Measurements from ENCODE around the gene CAPZB. TPM values are rescaled to one million over a fixed set of nuclear protein-coding genes. Genes with fewer than 3 reads are reported as not detected.
A peak's percentile ranks its signal among the peaks of the same experiment; 100 is the strongest.
"Not testable (repeated sequence)": the region's sequence is repeated elsewhere in the genome, so short reads cannot be mapped to it uniquely, and the experiment has no call there.

The CAPZB gene
- 201 and 214 TPM in 2 replicates for total RNA-seq (2014; rRNA removed; shearing (Covaris generic))

- 0 out of 2 replicates have a peak, but pooled peaks cover 1% of the 10 kb centered on the region for H3K36me3 ChIP-seq (replicated peaks; ENCODE audit: control insufficient read depth, insufficient read depth, low read length)
- peak within 1 kb of the TSS; percentile 95 for H3K4me3 ChIP-seq (ENCODE audit: insufficient read depth, low read depth, low read length)
- peak; percentile 99 for DNase-seq
- H3K27me3 ChIP-seq (ENCODE audit: control insufficient read depth, insufficient read depth, low read length) = no peaks in the 10 kb centered on the region
Measured at GRCh38 chr1:19485362-19486187, at the start of gene CAPZB. Gene CAPZB (minus strand): TSS chr1:19485539. CDS start chr1:19485438, 101 bp downstream.

- no peak for DNase-seq
- no peak overlapping the region for H3K4me3 ChIP-seq (ENCODE audit: insufficient read depth, low read depth, low read length)
- H3K27me3 ChIP-seq (ENCODE audit: control insufficient read depth, insufficient read depth, low read length) = no peaks in the 10 kb centered on the region
- no peaks in the 10 kb centered on the region for H3K36me3 ChIP-seq (replicated peaks; ENCODE audit: control insufficient read depth, insufficient read depth, low read length)
Measured at GRCh38 chr1:19534281-19534680, 48.9 kb upstream of the CAPZB start.

GRCh38 chr1:19533626-19534025 is 48.3 kb upstream of the CAPZB start:
- Histone ChIP-seq H3K4me3 (ENCODE audit: insufficient read depth, low read depth, low read length) (no peak overlapping the region), H3K36me3 (replicated peaks; ENCODE audit: control insufficient read depth, insufficient read depth, low read length) (no peaks in the 10 kb centered on the region), H3K27me3 (ENCODE audit: control insufficient read depth, insufficient read depth, low read length) (no peaks in the 10 kb centered on the region)
- no peak for DNase-seq

GRCh38 chr1:19532519-19532918 is 47.2 kb upstream of the CAPZB start:
- DNase-seq = no peak
- Histone ChIP-seq H3K27me3 (ENCODE audit: control insufficient read depth, insufficient read depth, low read length) (no peaks in the 10 kb centered on the region), H3K4me3 (ENCODE audit: insufficient read depth, low read depth, low read length) (no peak overlapping the region), H3K36me3 (replicated peaks; ENCODE audit: control insufficient read depth, insufficient read depth, low read length) (no peaks in the 10 kb centered on the region)

GRCh38 chr1:19529664-19530063 is 44.3 kb upstream of the CAPZB start:
- Histone ChIP-seq H3K27me3 (ENCODE audit: control insufficient read depth, insufficient read depth, low read length) (no peaks in the 10 kb centered on the region), H3K4me3 (ENCODE audit: insufficient read depth, low read depth, low read length) (no peak overlapping the region), H3K36me3 (replicated peaks; ENCODE audit: control insufficient read depth, insufficient read depth, low read length) (no peaks in the 10 kb centered on the region)
- DNase-seq = no peak

GRCh38 chr1:19528438-19528837 is 43.1 kb upstream of the CAPZB start:
- DNase-seq = no peak
- Histone ChIP-seq H3K4me3 (ENCODE audit: insufficient read depth, low read depth, low read length) (no peak overlapping the region), H3K27me3 (ENCODE audit: control insufficient read depth, insufficient read depth, low read length) (no peaks in the 10 kb centered on the region), H3K36me3 (replicated peaks; ENCODE audit: control insufficient read depth, insufficient read depth, low read length) (no peaks in the 10 kb centered on the region)

GRCh38 chr1:19525607-19526545 is 40.5 kb upstream of the CAPZB start:
- Histone ChIP-seq H3K4me3 (ENCODE audit: insufficient read depth, low read depth, low read length) (no peak overlapping the region), H3K36me3 (replicated peaks; ENCODE audit: control insufficient read depth, insufficient read depth, low read length) (no peaks in the 10 kb centered on the region), H3K27me3 (ENCODE audit: control insufficient read depth, insufficient read depth, low read length) (no peaks in the 10 kb centered on the region)
- no peak for DNase-seq

- Histone ChIP-seq H3K4me3 (ENCODE audit: insufficient read depth, low read depth, low read length) (no peak overlapping the region), H3K36me3 (replicated peaks; ENCODE audit: control insufficient read depth, insufficient read depth, low read length) (no peaks in the 10 kb centered on the region), H3K27me3 (ENCODE audit: control insufficient read depth, insufficient read depth, low read length) (no peaks in the 10 kb centered on the region)
- no peak for DNase-seq
Measured at GRCh38 chr1:19524791-19525190, 39.5 kb upstream of the CAPZB start.

GRCh38 chr1:19522570-19522969 is 37.2 kb upstream of the CAPZB start:
- not testable (repeated sequence) for H3K36me3 ChIP-seq (replicated peaks; ENCODE audit: control insufficient read depth, insufficient read depth, low read length); H3K27me3 ChIP-seq (ENCODE audit: control insufficient read depth, insufficient read depth, low read length); DNase-seq; H3K4me3 ChIP-seq (ENCODE audit: insufficient read depth, low read depth, low read length)

- Histone ChIP-seq H3K36me3 (replicated peaks; ENCODE audit: control insufficient read depth, insufficient read depth, low read length) (no peaks in the 10 kb centered on the region), H3K27me3 (ENCODE audit: control insufficient read depth, insufficient read depth, low read length) (no peaks in the 10 kb centered on the region), H3K4me3 (ENCODE audit: insufficient read depth, low read depth, low read length) (no peak overlapping the region)
- DNase-seq = no peak
Measured at GRCh38 chr1:19521411-19521810, 36.1 kb upstream of the CAPZB start.

GRCh38 chr1:19517017-19517416 is 31.7 kb upstream of the CAPZB start:
- no peak for DNase-seq
- no peaks in the 10 kb centered on the region for H3K27me3 ChIP-seq (ENCODE audit: control insufficient read depth, insufficient read depth, low read length)
- no peak overlapping the region for H3K4me3 ChIP-seq (ENCODE audit: insufficient read depth, low read depth, low read length)
- H3K36me3 ChIP-seq (replicated peaks; ENCODE audit: control insufficient read depth, insufficient read depth, low read length) = no peaks in the 10 kb centered on the region

- H3K4me3 ChIP-seq (ENCODE audit: insufficient read depth, low read depth, low read length) = no peak overlapping the region
- no peaks in the 10 kb centered on the region for H3K36me3 ChIP-seq (replicated peaks; ENCODE audit: control insufficient read depth, insufficient read depth, low read length)
- no peak for DNase-seq
- H3K27me3 ChIP-seq (ENCODE audit: control insufficient read depth, insufficient read depth, low read length) = no peaks in the 10 kb centered on the region
Measured at GRCh38 chr1:19515201-19515600, 29.9 kb upstream of the CAPZB start.

- no peaks in the 10 kb centered on the region for H3K36me3 ChIP-seq (replicated peaks; ENCODE audit: control insufficient read depth, insufficient read depth, low read length)
- H3K4me3 ChIP-seq (ENCODE audit: insufficient read depth, low read depth, low read length) = no peak overlapping the region
- DNase-seq = no peak
- no peaks in the 10 kb centered on the region for H3K27me3 ChIP-seq (ENCODE audit: control insufficient read depth, insufficient read depth, low read length)
Measured at GRCh38 chr1:19514391-19514831, 29.1 kb upstream of the CAPZB start.

GRCh38 chr1:19512545-19512944 is 27.2 kb upstream of the CAPZB start:
- H3K36me3 ChIP-seq (replicated peaks; ENCODE audit: control insufficient read depth, insufficient read depth, low read length) = no peaks in the 10 kb centered on the region
- H3K27me3 ChIP-seq (ENCODE audit: control insufficient read depth, insufficient read depth, low read length) = no peaks in the 10 kb centered on the region
- no peak for DNase-seq
- H3K4me3 ChIP-seq (ENCODE audit: insufficient read depth, low read depth, low read length) = no peak overlapping the region

GRCh38 chr1:19511116-19511515 is 25.8 kb upstream of the CAPZB start:
- Histone ChIP-seq H3K4me3 (ENCODE audit: insufficient read depth, low read depth, low read length) (no peak overlapping the region), H3K36me3 (replicated peaks; ENCODE audit: control insufficient read depth, insufficient read depth, low read length) (no peaks in the 10 kb centered on the region), H3K27me3 (ENCODE audit: control insufficient read depth, insufficient read depth, low read length) (no peaks in the 10 kb centered on the region)
- no peak for DNase-seq
